ENCODE data around the gene CTRB2.
"Not testable (repeated sequence)": the region's sequence is repeated elsewhere in the genome, so short reads cannot be mapped to it uniquely, and the experiment has no call there.

The CTRB2 gene

GRCh38 chr16:75205961-75206748 lies 806 bp downstream of the CTRB2 start:
- not testable (repeated sequence) for DNase-seq (ENCODE audit: low read depth, low spot score)

- not testable (repeated sequence) for DNase-seq (ENCODE audit: low read depth, low spot score)
Measured at GRCh38 chr16:75205438-75205837, 1.5 kb downstream of the CTRB2 start.

DNA sequence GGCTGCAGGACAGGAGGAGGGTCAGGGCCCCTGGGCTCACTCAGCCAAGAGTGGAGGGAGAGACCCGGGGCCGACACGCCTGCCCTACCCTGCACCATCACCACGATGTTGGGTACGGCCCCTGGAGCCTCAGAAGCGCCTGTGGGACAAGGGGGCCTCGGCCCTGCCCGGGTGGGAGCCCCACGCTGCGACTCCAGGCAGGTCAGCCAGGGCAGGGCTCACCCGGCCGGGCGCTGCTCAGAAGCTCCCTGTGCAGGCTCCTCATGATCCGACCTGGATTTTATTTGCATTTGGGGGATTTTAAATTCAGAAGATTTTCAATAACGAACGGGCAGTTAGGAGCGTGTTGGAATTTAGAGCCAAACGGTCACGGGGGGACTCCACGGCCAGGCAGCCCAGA lies 2.1 kb downstream of the CTRB2 start:
- not testable (repeated sequence) for DNase-seq (ENCODE audit: low read depth, low spot score)

DNA sequence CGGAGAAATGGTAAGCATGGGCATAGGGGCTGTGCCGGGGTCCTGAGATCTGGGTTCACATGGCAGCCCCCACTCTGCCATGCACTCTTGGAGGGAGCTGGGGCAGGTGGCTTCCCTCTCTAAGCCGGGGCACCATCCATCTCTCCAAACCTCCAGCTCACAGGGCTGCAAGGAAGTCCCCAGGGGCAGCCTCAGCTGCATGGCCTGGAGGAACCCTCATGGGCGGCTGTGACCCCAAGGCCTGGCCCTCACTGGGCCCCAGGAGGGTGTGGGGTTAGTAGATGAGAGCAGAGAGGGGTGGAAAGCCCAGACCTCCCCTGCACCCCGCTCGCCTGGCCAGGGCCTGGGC lies 2.6 kb downstream of the CTRB2 start:
- DNase-seq (ENCODE audit: low read depth, low spot score) = no peak

DNA sequence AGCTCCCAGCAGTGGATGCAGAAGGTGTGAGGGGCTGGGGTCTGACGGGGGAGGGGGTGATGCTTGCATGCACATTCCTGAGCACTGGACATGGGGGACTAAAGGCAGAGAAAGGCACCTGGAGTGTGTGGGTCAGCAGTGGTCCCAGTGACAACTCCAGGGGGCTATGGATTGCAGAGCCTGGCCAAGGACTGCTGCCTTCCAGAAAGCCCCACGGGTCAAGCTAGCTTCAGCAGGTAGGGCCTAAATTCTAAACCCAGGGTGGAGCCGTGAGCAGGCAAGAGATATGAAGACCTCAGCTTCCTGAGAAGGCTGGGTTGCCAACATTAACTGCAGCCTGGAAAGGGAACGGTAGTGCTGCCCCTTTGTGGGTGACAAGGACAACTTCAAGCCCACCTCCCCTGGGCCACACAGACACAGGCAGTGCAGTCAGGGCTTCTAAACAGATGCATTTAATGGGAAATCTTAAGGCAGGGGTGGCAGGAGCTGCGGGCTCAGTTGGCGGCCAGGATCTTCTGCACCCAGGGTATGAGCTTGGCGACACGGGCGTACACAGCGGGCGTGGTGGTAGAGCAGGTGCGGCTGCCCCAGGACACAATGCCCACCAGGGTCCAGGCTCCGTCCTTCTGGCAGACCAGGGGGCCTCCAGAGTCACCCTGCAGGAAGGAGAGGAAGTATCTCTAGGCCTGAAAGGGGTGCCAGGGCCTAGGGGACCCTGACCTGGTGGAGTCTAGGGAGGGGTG lies 3.1 kb downstream of the CTRB2 start:
- DNase-seq (ENCODE audit: low read depth, low spot score) = no peak

- DNase-seq (ENCODE audit: low read depth, low spot score) = no peak
Measured at GRCh38 chr16:75203096-75203495, 3.9 kb downstream of the CTRB2 start.

DNA sequence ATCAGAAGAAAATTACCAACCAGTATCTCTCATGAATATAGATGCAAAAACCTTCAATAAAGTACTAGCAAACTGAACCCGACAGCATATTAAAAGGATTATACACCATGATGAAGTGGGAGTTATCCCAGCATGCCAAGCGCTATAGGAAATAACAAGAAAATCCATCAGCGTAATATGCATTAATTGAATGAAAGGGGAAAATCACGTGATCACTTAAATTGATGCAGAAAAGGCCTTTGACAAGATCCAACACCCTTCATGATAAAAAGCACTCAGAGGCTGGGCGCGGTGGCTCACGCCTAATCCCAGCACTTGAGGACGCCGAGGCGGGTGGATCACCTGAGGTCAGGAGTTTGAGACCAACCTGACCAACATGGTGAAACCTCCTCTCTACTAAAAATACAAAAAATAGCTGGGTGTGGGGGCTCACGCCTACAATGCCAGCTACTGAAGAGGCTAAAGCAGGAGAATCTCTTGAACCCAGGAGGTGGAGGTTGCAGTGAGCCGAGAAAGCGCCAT lies 4.8 kb downstream of the CTRB2 start:
- no peak for DNase-seq (ENCODE audit: low read depth, low spot score)

DNA sequence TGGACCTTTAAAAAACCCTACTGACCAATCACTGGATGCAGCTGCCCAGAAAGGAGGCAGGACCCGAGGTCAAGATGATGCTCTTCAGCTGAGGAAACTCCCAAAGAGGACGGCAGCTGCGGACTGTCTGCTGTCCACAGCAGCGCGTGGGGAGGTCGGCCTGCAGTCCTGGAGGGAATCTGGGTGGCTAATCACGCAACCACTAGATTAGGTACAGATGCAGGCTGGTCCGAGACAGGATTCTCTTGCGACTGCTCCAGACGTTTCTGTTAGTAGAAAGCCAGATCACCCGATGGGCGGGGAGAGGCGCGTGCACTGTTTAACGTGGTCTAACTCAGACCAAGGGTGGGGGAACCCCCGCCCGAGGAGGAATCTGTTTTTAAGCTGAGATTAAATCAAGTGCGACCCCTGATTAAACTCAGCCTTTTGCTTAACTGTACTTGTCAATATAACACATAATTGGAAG lies 8.8 kb downstream of the CTRB2 start:
- no peak for DNase-seq (ENCODE audit: low read depth, low spot score)

DNA sequence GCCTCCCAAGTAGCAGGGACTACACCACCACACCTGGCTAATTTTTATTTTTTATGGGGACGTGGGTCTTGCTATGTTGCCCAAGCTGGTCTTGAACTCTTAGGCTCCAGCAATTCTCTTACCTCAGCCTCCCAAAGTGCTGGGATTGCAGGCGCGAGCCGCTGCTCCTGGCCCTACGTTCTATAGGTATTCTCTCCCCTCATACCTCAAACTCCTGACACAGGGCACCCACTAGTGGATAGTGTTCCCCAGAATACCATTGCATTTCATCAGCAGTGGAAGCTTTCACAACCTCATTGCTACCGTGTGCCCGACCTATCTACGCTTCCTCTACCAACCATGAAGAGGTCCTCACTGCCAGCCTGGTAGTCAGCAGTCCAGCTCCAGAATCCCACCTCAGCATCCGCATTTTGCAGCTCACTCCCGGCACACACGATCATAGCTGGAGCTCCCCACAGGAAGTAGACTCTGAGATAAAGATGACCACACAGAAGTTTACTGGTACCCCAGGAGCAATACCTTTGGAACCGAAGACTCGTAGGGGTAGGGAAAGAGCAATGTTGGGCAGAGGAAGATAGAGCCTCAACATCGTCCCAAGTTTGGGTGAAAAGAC lies 9.3 kb downstream of the CTRB2 start:
- DNase-seq (ENCODE audit: low read depth, low spot score) = no peak

GRCh38 chr16:75196836-75197235 lies 10.1 kb downstream of the CTRB2 start:
- no peak for DNase-seq (ENCODE audit: low read depth, low spot score)

DNA sequence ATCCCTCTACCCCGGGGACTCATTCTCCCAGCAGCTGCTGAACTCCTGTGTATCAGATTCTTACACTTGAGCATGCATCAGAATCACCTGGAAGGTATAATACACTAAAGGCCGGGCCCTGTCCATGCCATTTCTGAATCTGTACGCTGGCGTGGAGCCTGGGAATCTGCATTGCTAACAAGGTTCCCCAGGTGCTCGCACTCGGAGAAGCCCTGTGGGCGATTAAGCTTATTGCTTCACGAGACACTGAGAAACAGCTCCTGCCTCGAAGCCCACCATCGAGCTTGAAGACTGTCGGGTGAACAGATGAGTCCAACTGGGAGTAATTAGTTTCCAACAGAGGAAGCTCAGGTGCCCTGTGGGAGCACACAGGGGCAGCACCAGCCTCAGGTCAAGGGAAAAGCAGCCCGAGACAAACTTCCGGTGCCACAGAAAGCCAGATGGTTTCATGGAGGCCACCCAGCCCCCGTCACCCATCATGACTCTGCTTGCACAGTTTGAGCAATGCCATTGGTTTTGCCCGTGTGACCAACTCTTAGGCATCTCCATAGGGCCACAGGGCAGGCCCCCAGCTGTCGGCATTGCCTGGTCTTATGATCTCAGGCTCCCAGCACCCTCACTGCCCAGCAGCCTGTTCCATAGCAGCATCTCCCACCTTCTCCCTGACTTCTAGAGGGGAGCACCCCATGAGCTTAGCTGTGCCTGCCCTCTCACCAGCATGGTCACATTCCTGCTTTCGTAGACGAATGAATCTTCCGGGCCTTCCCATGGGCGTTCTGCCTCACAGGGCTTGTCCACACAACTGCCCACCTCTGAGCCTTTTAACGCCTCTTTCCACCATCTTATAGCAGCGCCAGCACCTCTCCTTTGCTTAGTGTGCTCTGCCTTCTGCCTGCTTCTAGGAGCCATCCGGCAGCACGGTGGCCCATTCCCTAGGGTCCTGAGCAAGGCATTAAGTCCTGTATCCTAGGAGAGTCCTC lies 10.9 kb downstream of the CTRB2 start:
- no peak for DNase-seq (ENCODE audit: low read depth, low spot score)

GRCh38 chr16:75193730-75194444 lies 13.1 kb downstream of the CTRB2 start:
- no peak for DNase-seq (ENCODE audit: low read depth, low spot score)

DNA sequence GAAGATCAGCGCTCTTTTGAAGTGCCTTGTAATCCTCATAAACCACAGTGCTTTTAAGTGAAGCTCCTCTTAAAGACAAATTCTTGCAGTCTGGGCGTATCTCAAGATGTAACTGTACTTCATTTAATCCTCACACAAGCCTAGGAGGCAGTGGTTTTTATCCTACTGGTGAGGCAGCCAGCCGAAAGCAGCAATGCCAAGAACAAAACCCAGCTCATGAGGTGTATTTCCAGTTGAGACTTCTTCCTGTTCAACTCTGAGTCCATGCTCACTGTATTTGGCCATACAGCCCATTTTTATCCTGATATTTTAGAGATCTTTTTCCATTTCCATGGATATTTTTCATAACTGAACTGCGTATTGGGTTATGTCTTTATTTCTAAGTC lies 13.7 kb downstream of the CTRB2 start:
- no peak for DNase-seq (ENCODE audit: low read depth, low spot score)

- DNase-seq (ENCODE audit: low read depth, low spot score) = no peak
Measured at GRCh38 chr16:75192606-75193264, 14.2 kb downstream of the CTRB2 start.

GRCh38 chr16:75189638-75190245 lies 17.2 kb downstream of the CTRB2 start:
- DNase-seq (ENCODE audit: low read depth, low spot score) = no peak

DNA sequence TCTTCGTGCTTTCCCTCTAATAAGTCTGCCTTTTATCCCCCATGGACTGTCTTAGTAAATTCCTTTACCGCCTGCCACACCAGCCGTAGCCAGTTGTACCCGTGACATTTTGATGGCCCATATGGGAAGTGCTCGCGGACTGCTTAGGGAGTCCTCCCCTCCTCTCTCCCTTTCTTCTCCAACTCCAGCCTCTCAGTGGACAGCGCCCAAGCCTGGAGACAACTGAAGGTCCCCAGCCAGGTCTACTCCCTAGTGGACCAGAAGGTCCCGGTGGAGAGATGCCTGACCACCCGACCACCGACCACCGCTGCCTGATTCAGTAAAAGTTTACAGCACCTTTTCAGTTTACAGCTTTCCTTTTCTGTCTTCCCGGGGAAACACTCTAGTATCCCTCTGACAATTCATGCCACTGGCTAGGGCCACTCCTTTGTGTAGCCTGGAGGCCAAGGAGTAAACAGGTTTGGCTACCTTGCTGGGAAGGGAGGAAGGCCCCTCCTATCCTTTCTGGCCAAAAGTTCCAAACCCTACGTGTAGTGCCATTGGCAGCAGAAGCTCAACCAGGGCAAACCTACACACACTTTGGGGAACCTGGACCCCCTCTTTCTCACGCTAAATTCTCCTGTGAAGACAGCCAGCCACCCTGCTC lies 18.0 kb downstream of the CTRB2 start:
- no peak for DNase-seq (ENCODE audit: low read depth, low spot score)

- DNase-seq (ENCODE audit: low read depth, low spot score) = no peak
Measured at GRCh38 chr16:75181630-75182029, 25.3 kb downstream of the CTRB2 start.

DNA sequence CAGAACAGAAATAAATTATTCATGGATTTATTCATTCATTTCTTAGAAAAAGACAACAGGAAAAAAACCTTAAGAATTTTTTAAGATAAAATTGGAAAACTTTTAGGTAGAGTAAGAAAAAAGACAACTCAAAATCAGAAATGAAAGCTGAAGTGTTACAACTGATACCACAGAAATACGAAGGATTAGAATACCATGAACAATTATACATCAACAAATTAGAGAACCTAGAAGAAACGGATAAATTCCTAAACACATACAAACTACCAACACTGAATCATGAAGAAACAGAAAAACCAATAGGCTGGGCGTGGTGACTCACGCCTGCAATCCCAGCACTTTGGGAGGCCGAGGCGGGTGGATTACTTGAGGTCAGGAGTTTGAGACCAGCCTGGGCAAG lies 27.8 kb downstream of the CTRB2 start:
- no peak for DNase-seq (ENCODE audit: low read depth, low spot score)

DNA sequence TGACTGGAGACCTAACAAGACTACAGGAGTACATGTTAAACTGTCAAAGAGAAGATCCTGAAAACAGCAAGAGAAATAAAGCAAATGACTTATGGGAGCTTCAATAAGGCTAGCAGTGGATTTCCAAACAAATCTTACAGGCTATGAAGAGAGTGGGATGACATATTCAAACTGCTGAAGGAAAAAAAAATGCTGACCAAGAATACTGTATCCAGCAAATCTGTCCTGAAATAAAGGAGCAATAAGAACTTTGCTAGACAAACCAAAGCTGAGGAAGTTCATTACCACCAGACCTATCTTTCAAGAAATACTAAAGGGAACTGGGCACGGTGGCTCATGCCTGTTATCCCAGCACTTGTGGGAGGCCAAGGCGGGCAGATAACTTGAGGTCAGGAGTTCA lies 30.0 kb downstream of the CTRB2 start:
- no peak for DNase-seq (ENCODE audit: low read depth, low spot score)
